Hepatocyte (in vitro differentiated cells): ENCODE data around the gene RMI2.

Experiments used
- CTCF ChIP-seq: fragments of 200-600 bp; sonication (generic); IDR thresholded peaks from 2 replicates; pipeline ENCODE4 v1.5.1; 2016; ENCODE audit warnings: antibody characterized with exemption, mild to moderate bottlenecking; ENCODE audit not compliant: poor library complexity
- EZH2 ChIP-seq: fragments of 200-600 bp; sonication (generic); IDR thresholded peaks from 2 replicates; pipeline ENCODE4 v1.6.1; 2016; ENCODE audit warnings: antibody characterized with exemption, mild to moderate bottlenecking, borderline replicate concordance
- EZH2phosphoT487 ChIP-seq: fragments of 200-600 bp; sonication (generic); IDR thresholded peaks from one replicate; pipeline ENCODE4 v1.6.1; 2018; ENCODE audit warnings: antibody characterized with exemption, mild to moderate bottlenecking, low read depth, moderate library complexity; ENCODE audit not compliant: unreplicated experiment, severe bottlenecking

GRCh38 chr16:11326737-11327276, 18.5 kb upstream of the RMI2 start:
- TF ChIP-seq EZH2 (no peak), CTCF (no peak), EZH2phosphoT487 (no peak)
